WERI-Rb-1 (cell line): ENCODE measurements around the gene C14orf180.

ENCODE experiments used
- DNase-seq: peaks from one replicate; pipeline ENCODE4 v3.0.0-alpha.2; 2020
- H3K27ac ChIP-seq: fragments of 250-450 bp; sonication (Bioruptor Pico); 2 replicates; pipeline ENCODE4 v1.5.1; 2020; ENCODE audit warnings: mild to moderate bottlenecking, moderate library complexity
- H3K27me3 ChIP-seq: fragments of 250-450 bp; sonication (Bioruptor Pico); 2 replicates; pipeline ENCODE4 v1.5.1; 2021; ENCODE audit warnings: mild to moderate bottlenecking, low read depth, moderate library complexity; ENCODE audit not compliant: insufficient read depth, severe bottlenecking
- H3K36me3 ChIP-seq: fragments of 250-450 bp; sonication (Bioruptor Pico); 2 replicates; pipeline ENCODE4 v1.5.1; 2020; ENCODE audit warnings: mild to moderate bottlenecking, moderate library complexity
- H3K4me3 ChIP-seq: 2 replicates; pipeline ENCODE4 v1.5.1; 2011; ENCODE audit warnings: low read depth, mild to moderate bottlenecking, control low read depth, low read length
- H3K9me3 ChIP-seq: fragments of 250-450 bp; sonication (Bioruptor Pico); 2 replicates; pipeline ENCODE4 v1.5.1; 2021; ENCODE audit warnings: mild to moderate bottlenecking, moderate library complexity; ENCODE audit not compliant: severe bottlenecking
- CTCF ChIP-seq: IDR thresholded peaks from 2 replicates; pipeline ENCODE4 v1.5.1; 2011; ENCODE audit warnings: low read depth, mild to moderate bottlenecking, control low read depth, inconsistent platforms, low read length

C14orf180 gene

GRCh38 chr14:104549536-104550339, 29.8 kb upstream of the C14orf180 start:
- no peak for TF ChIP-seq CTCF
- Histone ChIP-seq H3K9me3 (no peaks in the 10 kb centered on the region), H3K27me3 (no peaks in the 10 kb centered on the region), H3K36me3 (no peaks in the 10 kb centered on the region), H3K4me3 (no peak overlapping the region), H3K27ac (no peak overlapping the region)
- no peak for DNase-seq

GRCh38 chr14:104550340-104550860, 29.2 kb upstream of the C14orf180 start:
- no peak overlapping the region for H3K4me3 ChIP-seq
- DNase-seq: no peak
- TF ChIP-seq CTCF: no peak
- H3K27me3 ChIP-seq: no peaks in the 10 kb centered on the region
- H3K36me3 ChIP-seq: no peaks in the 10 kb centered on the region
- no peak overlapping the region for H3K27ac ChIP-seq
- no peaks in the 10 kb centered on the region for H3K9me3 ChIP-seq

- Histone ChIP-seq H3K36me3 (no peaks in the 10 kb centered on the region), H3K9me3 (no peaks in the 10 kb centered on the region), H3K27me3 (no peaks in the 10 kb centered on the region), H3K4me3 (no peak overlapping the region), H3K27ac (no peak overlapping the region)
- no peak for DNase-seq
- TF ChIP-seq CTCF: no peak
Observed at GRCh38 chr14:104550861-104551728, 28.5 kb upstream of the C14orf180 start.

GRCh38 chr14:104551851-104552737, 27.5 kb upstream of the C14orf180 start:
- no peaks in the 10 kb centered on the region for H3K9me3 ChIP-seq
- no peak overlapping the region for H3K27ac ChIP-seq
- no peak overlapping the region for H3K4me3 ChIP-seq
- DNase-seq: peak; percentile 3
- no peaks in the 10 kb centered on the region for H3K36me3 ChIP-seq
- H3K27me3 ChIP-seq: no peaks in the 10 kb centered on the region
- no peak for TF ChIP-seq CTCF

GRCh38 chr14:104552738-104553125, 26.8 kb upstream of the C14orf180 start:
- Histone ChIP-seq H3K4me3 (no peak overlapping the region), H3K27me3 (no peaks in the 10 kb centered on the region), H3K36me3 (no peaks in the 10 kb centered on the region), H3K27ac (no peak overlapping the region), H3K9me3 (no peaks in the 10 kb centered on the region)
- DNase-seq: peak; percentile 3
- TF ChIP-seq CTCF: no peak
